ENCODE measurements around the gene TRIM61. TPM values are rescaled to one million over a fixed set of nuclear protein-coding genes. Genes with fewer than 3 reads are reported as not detected.
"Not testable (repeated sequence)": the region's sequence is repeated elsewhere in the genome, so short reads cannot be mapped to it uniquely, and the experiment has no call there.

The TRIM61 gene
- 1.2 TPM for total RNA-seq

- DNase-seq: peak; percentile 71
Measured at GRCh38 chr4:164977243-164978164, at the start of gene TRIM61. Gene TRIM61 (minus strand): TSS chr4:164977657. CDS start chr4:164970002, 7,655 bp downstream.

- DNase-seq: not testable (repeated sequence)
Measured at GRCh38 chr4:165025782-165026181, 48.3 kb upstream of the TRIM61 start.

DNA sequence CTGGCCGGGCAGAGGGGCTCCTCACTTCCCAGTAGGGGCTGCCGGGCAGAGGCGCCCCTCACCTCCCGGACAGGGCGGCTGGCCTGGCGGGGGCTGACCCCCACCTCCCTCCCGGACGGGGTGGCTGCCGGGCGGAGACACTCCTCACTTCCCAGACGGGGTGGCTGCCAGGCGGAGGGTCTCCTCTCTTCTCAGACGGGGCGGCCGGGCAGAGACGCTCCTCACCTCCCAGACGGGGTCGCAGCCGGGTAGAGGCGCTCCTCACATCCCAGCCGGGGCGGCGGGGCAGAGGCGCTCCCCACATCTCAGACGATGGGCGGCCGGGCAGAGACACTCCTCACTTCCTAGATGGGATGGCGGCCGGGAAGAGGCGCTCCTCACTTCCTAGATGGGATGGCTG is 42.5 kb upstream of the TRIM61 start:
- DNase-seq: not testable (repeated sequence)

DNA sequence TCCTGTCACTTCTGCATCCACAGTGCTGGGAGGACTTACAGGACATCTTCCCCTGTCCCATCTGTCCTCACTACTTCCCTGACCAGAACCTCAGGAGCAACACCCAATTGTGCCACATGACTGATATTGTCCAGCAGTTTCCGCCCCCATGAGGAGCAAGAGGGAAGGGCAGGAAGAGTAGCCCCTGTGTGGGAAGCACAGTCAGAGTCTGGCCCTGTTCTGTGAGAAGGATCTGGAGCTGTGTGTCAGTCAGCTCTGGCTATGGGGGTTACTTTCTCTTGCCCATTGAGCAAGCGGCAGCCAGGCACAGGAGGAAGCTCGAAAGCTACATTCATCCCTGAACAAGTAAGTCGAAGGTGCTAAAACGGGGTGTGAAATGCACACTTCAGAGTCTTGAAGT is 39.5 kb upstream of the TRIM61 start:
- DNase-seq: no peak

DNA sequence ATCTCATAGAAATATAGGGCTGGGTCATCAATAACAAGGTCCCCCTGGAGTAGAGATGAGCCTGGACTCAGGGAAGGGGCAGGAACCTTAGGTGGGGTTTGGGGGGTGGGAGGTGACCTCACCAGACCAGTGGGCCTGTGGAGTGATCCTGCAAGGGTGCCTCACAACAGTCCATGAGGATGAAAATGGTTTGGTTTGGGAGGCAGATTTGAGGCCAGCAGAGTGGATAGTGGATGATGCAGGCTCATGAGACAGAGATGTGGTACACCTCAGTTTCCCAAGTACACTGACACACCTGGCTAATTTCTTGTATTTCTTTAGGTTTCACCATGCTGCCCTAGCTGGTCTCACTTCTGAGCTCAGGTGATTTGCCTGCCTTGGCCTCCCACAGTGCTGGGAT is 36.2 kb upstream of the TRIM61 start:
- DNase-seq: no peak

- DNase-seq: no peak
Measured at GRCh38 chr4:165011403-165011802, 33.9 kb upstream of the TRIM61 start.

DNA sequence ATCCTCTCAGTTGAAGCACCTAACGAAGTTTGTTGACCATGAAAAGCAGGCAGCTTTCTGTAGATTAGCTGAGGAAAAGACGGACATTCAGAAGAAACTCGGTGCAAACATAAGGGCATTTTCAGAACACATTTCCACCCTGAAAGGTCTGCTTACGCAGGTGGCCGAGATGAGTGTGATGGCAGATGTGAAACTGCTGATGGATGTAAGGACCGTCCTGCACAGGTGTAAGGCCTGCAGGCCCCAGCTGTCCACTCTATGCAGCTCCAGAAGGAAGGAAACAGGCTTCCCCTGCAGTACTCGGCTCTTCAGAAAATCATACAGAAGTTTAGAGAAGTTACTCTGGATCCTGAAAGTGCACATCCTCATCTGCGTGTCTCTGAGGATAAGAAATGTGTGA is 33.5 kb upstream of the TRIM61 start:
- no peak for DNase-seq

GRCh38 chr4:165010487-165010886 is 33.0 kb upstream of the TRIM61 start:
- DNase-seq: no peak

DNA sequence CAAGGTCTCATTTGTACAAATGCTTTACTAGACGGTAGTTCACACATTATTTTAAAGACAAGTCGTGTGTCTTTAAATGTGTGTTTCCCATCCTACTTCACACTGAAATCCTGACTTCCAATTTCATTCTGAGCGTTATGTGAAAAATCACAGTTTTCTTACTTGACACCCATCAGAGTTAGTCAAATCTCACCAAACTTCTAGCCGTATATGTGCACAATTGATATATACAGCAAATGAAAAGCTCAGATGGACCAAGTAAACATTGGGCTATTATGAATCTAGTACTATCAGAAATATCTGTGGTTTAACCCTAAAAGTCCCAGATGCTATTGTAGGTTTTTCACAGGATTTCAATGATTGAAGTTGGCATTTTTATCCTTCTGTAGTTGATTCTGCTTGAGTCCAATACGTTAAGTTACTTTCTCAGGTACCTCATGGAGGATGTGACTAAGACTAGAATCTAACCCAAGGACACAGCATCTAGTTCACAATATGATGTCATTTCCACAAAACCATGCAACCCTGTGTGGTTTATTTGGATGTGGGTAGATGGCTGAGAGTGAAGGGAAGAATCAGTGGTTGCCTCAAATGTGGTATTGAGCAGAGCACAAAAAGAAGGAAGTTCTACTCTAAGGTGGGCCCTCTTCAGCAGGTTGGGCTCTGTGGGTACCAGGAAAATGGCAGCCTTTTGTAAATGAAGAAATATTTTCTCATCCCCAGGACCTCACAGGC is 32.2 kb upstream of the TRIM61 start:
- DNase-seq: no peak

DNA sequence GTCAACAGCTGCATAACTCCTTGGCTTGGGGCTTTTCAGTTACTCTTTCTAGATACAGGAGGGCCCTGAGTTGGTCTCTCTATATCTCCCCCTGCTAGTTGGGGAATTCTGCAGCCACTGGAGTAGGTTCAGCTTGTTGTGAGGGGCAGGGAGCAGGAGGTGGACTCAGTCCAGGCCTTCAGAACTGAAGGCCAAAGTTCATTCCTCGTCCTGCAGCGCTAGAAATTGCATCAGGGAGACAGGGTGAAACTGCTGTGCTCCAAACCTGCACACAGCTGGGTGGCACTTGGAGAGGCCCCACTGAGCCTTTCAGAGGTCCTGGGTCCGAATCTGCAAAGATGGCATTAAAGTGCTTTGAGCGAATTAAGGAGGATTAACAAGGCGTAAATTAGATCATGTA is 29.4 kb upstream of the TRIM61 start:
- DNase-seq: no peak

DNA sequence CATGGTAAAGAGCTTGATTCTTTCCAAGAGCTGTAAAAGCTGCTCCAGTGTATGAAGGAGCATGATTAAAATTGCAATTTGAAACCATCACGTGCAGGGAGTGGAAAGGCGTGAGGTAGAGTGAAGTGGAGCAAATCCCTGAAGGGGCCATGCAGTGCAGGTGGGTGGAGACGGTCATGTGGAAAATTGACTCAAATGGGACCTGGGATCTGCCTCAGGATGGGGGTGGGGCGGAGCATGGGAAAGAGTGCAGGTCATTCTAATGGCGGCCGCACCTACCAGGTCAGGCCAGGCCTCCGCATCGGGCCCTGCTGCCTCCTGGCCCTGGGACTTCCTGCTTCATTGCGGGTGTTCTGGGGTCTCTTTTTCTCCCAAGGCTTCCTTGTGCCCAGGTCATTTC is 29.0 kb upstream of the TRIM61 start:
- no peak for DNase-seq

- no peak for DNase-seq
Measured at GRCh38 chr4:165005352-165005925, 28.0 kb upstream of the TRIM61 start.

- not testable (repeated sequence) for DNase-seq
Measured at GRCh38 chr4:165001957-165002356, 24.5 kb upstream of the TRIM61 start.

DNA sequence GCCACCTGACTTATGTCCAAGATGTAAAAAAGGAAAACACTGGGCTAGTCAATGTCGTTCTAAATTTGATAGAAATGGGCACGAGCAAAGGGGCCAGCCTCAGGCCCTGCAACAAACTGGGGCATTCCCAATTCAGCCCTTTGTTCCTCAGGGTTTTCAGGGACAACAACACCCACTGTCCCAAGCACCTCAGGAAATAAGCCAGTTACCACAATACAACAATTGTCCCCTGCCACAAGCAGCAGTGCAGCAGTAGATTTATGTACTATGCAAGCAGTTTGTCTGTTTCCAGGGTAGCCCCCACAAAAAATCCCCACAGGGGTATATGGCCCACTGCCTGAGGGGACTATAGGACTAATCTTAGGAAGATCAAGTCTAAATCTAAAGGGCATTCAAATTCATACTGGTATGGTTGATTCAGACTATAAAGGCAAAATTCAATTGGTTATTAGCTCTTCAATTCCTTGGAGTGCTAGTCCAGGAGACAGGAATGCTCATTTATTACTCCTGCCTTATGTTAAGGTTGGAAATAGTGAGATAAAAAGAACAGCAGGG is 21.1 kb upstream of the TRIM61 start:
- not testable (repeated sequence) for DNase-seq

- DNase-seq: no peak
Measured at GRCh38 chr4:164997941-164998340, 20.5 kb upstream of the TRIM61 start.

DNA sequence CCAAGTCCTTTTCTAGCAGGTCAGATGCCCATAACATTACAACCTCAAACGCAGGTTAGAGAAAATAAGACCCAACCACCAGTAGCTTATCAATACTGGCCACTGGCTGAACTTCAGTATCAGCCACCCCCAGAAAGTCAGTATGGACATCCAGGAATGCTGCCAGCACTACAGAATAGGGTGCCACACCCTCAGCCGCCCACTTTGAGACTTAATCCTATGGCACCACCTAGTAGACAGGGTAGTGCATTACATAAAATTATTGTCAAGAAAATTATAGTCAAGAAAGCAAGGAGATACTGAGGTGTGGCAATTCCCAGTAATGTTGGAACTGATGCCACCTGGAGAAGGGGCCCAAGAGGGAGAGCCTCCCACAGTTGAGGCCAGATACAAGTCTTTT is 19.9 kb upstream of the TRIM61 start:
- no peak for DNase-seq

DNA sequence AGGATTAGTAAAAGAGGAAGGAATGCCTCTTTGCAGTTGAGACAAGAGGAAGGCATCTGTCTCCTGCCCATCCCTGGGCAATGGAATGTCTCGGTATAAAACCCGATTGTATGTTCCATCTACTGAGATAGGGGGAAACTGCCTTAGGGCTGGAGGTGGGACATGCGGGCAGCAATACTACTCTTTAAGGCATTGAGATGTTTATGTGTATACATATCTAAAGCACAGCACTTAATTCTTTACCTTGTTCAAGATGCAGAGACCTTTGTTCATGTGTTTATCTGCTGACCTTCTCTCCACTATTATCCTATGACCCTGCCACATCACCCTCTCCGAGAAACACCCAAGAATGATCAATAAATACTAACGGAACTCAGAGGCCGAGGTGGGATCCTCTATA is 18.7 kb upstream of the TRIM61 start:
- DNase-seq: not testable (repeated sequence)

DNA sequence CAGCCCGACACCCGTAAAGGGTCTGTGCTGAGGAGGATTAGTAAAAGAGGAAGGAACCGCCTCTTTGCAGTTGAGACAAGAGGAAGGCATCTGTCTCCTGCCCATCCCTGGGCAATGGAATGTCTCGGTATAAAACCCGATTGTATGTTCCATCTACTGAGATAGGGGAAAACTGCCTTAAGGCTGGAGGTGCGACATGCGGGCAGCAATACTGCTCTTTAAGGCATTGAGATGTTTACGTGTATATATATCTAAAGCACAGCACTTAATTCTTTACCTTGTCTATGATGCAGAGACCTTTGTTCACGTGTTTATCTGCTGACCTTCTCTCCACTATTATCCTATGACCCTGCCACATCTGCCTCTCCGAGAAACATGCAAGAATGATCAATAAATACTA is 13.3 kb upstream of the TRIM61 start:
- DNase-seq: not testable (repeated sequence)

- no peak for DNase-seq
Measured at GRCh38 chr4:164989471-164989870, 12.0 kb upstream of the TRIM61 start.

- DNase-seq: not testable (repeated sequence)
Measured at GRCh38 chr4:164971929-164972328, 5.5 kb downstream of the TRIM61 start.

- no peak for DNase-seq
Measured at GRCh38 chr4:164959896-164960295, 17.6 kb downstream of the TRIM61 start.

- not testable (repeated sequence) for DNase-seq
Measured at GRCh38 chr4:164959421-164959820, 18.0 kb downstream of the TRIM61 start.

Measured in skin of body (tissue), 2 donors.